SH-SY5Y (cell line): Measurements from ENCODE around the gene SEMA6D.

Source experiments
- GATA2 ChIP-seq: IDR thresholded peaks from 2 replicates; pipeline ENCODE4 v1.6.1; 2011; ENCODE audit warnings: mild to moderate bottlenecking, low read depth, low read length
- GATA3 ChIP-seq: IDR thresholded peaks from 2 replicates; pipeline ENCODE4 v1.6.1; 2011; ENCODE audit warnings: low read depth, mild to moderate bottlenecking, low read length, moderate library complexity

- TF ChIP-seq GATA3 (peak; percentile 87), GATA2 (peak; percentile 87)
Measured at GRCh38 chr15:47806008-47806407, 88.7 kb downstream of the SEMA6D start.
